Fibroblast of skin of left biceps (primary cell): ENCODE data around the gene CPXCR1.
"Not testable (repeated sequence)": the region's sequence is repeated elsewhere in the genome, so short reads cannot be mapped to it uniquely, and the experiment has no call there.

Experiments
- DNase-seq, 2 experiments: peaks; one replicate each; pipeline ENCODE4 v3.0.0-alpha.2; 2013; ENCODE audit warnings: low read depth in 2 of 2

The CPXCR1 gene

DNA sequence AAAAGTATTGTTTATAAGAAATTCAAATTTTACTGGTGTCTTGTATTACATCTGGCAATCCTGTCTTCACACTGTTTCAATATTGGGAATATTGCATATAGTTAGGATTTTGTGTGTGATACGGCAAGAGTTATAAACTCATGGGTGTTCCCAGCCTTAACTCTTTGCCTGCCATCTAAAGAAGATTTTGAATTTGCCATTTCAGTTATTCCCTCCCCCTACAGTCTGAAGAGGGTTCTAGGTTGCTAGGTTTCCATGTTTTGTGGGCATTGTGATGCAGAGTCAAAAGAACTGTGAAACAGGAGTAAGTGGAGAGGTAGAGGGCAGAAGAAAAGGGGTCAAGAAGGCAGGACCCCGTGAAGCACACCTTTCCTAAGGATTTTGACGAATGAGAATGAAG, at the start of gene CPXCR1:
CPXCR1 (plus strand) TSS at position 301 of the 400 bp plus-strand sequence. CDS start 6,190 bp downstream, outside the sequence.
- DNase-seq, result no peak

- no peak for DNase-seq
Measured at GRCh38 chrX:88735835-88736234, 11.2 kb upstream of the CPXCR1 start.

DNA sequence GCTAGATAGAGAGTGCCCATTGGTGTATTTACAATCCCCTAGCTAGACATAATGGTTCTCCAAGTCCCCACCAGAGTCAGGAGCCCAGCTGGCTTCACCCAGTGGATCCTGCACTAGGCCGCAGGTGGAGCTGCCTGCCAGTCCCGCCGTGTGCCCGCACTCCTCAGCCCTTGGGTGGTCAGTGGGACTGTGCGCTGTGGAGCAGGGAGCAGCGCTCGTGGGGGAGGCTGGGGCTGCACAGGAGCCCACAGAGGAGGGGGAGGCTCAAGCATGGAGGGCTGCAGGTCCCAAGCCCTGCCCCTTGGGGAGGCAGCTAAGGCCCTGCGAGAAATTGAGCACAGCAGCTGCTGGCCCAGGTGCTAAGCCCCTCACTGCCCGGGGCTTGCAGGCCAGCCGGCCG, 810 bp upstream of the CPXCR1 start:
- not testable (repeated sequence) for DNase-seq

DNA sequence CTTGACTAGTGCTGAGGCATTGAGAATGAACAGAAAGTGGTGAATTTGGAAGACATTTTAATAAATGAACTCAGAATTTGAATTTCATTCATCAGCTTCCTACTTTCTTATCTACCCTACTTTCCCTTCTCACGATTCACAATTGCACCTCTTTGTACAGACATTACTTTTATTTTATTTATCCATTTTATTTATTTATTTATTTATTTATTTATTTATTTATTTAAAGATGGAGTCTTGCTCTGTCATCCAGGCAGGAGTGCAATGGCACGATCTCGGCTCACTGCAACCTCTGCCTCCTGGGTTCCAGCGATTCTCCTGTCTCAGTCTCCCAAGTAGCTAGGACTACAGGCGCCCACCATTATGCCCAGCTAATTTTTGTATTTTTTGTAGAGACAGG, 5.3 kb downstream of the CPXCR1 start:
- DNase-seq, result not testable (repeated sequence)

GRCh38 chrX:88789825-88790224, 42.8 kb downstream of the CPXCR1 start:
- DNase-seq, result no peak
